Common myeloid progenitor, CD34-positive (primary cell): ENCODE results near the gene FN3K.

Experiments used
- CTCF ChIA-PET: fragments of 350-600 bp; sonication (Branson Sonifier 250); formaldehyde crosslinking; loops from one replicate; lab custom pipeline; 2021; ENCODE audit warnings: antibody characterized with exemption; lab: Charles Lee
- POLR2A ChIA-PET: fragments of 350-600 bp; sonication (Branson Sonifier 250); formaldehyde crosslinking; loops from one replicate; lab custom pipeline; 2021; ENCODE audit warnings: antibody characterized with exemption; lab: Charles Lee
- DNase-seq, 3 donors: peaks; one replicate each; pipeline versions ENCODE4 v3.0.0 to v3.0.0-alpha.2; 2013
- H3K27ac ChIP-seq, 2 experiments: 1 replicate in 1 of 2; 2 replicates in 1 of 2; pipeline ENCODE4 v1.7.0; 2013; ENCODE audit warnings: inconsistent platforms in 2 of 2, low read length in 2 of 2, mild to moderate bottlenecking in 2 of 2, low read depth in 1 of 2, moderate library complexity in 1 of 2; ENCODE audit not compliant: severe bottlenecking in 2 of 2, insufficient read depth in 1 of 2, poor library complexity in 1 of 2
- H3K27me3 ChIP-seq, 5 experiments: replicated peaks in 2 of 5; 1 replicate in 3 of 5; 2 replicates in 2 of 5; pipeline versions ENCODE4 v1.6.1 to v1.7.0; 2013; ENCODE audit warnings: low read length in 4 of 5, mild to moderate bottlenecking in 2 of 5, moderate library complexity in 2 of 5, inconsistent platforms in 1 of 5; ENCODE audit not compliant: insufficient read depth in 5 of 5, control insufficient read depth in 4 of 5
- H3K36me3 ChIP-seq, 4 experiments: 1 replicate in 2 of 4; 2 replicates in 2 of 4; pipeline versions ENCODE4 v1.6.1 to v1.7.0; 2013; ENCODE audit warnings: low read length in 3 of 4, control low read depth in 1 of 4, mild to moderate bottlenecking in 1 of 4; ENCODE audit not compliant: control insufficient read depth in 4 of 4, insufficient read depth in 4 of 4
- H3K4me1 ChIP-seq, 4 experiments: 1 replicate in 3 of 4; 2 replicates in 1 of 4; pipeline versions ENCODE4 v1.6.1 to v1.7.1; 2013; ENCODE audit warnings: low read length in 3 of 4, mild to moderate bottlenecking in 3 of 4, control low read depth in 1 of 4, inconsistent platforms in 1 of 4, moderate library complexity in 1 of 4; ENCODE audit not compliant: control insufficient read depth in 4 of 4, insufficient read depth in 4 of 4; ENCODE audit errors: control extremely low read depth in 1 of 4
- H3K4me3 ChIP-seq, 7 experiments: 1 replicate in 4 of 7; 2 replicates in 3 of 7; pipeline versions ENCODE4 v1.5.1 to v1.7.0; 2013; ENCODE audit warnings: mild to moderate bottlenecking in 7 of 7, low read length in 6 of 7, moderate library complexity in 6 of 7, inconsistent platforms in 2 of 7, low read depth in 2 of 7, control low read depth in 1 of 7; ENCODE audit not compliant: insufficient read depth in 4 of 7, control insufficient read depth in 1 of 7; ENCODE audit errors: extremely low read depth in 1 of 7
- H3K9me3 ChIP-seq, 5 experiments: 1 replicate in 4 of 5; 2 replicates in 1 of 5; pipeline versions ENCODE4 v1.6.1 to v1.7.1; 2013; ENCODE audit warnings: low read length in 4 of 5, mild to moderate bottlenecking in 2 of 5, inconsistent platforms in 1 of 5, low read depth in 1 of 5, moderate library complexity in 1 of 5; ENCODE audit not compliant: control insufficient read depth in 4 of 5, insufficient read depth in 2 of 5; ENCODE audit errors: control extremely low read depth in 1 of 5
- WGBS: methylation state at CpG from one replicate; pipeline ENCODE4 v1.1.5; 2013; ENCODE audit not compliant: insufficient coverage; 5-methylcytosine and 5-hydroxymethylcytosine counted together

FN3K gene

GRCh38 chr17:82789051-82789592 lies 53.7 kb downstream of the FN3K start:
- 96% methylated on average over 17 of the region's 19 CpGs for WGBS
- ChIA-PET CTCF (interaction anchor here (0.7 kb wide), 1 partner anchor 48 kb away, joined by 3 read pairs; no protein-coding TSS in a partner anchor), POLR2A (no interaction called here)
- no peaks in the 10 kb centered on the region for H3K9me3 ChIP-seq
- H3K36me3 ChIP-seq, result peaks cover 4 to 20% (median 16%) of the 10 kb centered on the region in 4 experiments
- DNase-seq, result no peak
- H3K4me1 ChIP-seq, result no peaks in the 10 kb centered on the region
- H3K27ac ChIP-seq, result no peak overlapping the region
- no peak overlapping the region for H3K4me3 ChIP-seq
- no peaks in the 10 kb centered on the region for H3K27me3 ChIP-seq

GRCh38 chr17:82789806-82790205 lies 54.4 kb downstream of the FN3K start:
- no peaks in the 10 kb centered on the region for H3K27me3 ChIP-seq
- no peak for DNase-seq
- POLR2A ChIA-PET, result no interaction called here
- H3K36me3 ChIP-seq, result peaks cover 4 to 16% (median 13%) of the 10 kb centered on the region in 4 experiments
- H3K4me3 ChIP-seq, result no peak overlapping the region
- no peaks in the 10 kb centered on the region for H3K4me1 ChIP-seq
- H3K27ac ChIP-seq, result no peak overlapping the region
- H3K9me3 ChIP-seq, result no peaks in the 10 kb centered on the region
- WGBS, result 98% methylated on average over 18 of the region's 18 CpGs
- CTCF ChIA-PET, result no interaction called here

GRCh38 chr17:82790391-82790790 lies 55.0 kb downstream of the FN3K start:
- H3K27ac ChIP-seq, result no peak overlapping the region
- H3K4me1 ChIP-seq, result no peaks in the 10 kb centered on the region
- H3K27me3 ChIP-seq, result no peaks in the 10 kb centered on the region
- H3K9me3 ChIP-seq, result no peaks in the 10 kb centered on the region
- ChIA-PET POLR2A (no interaction called here), CTCF (interaction anchor here (0.6 kb wide), 1 partner anchor 130 kb away, joined by 3 read pairs; no protein-coding TSS in a partner anchor)
- H3K36me3 ChIP-seq, result peaks cover 4 to 20% (median 13%) of the 10 kb centered on the region in 4 experiments
- no peak overlapping the region for H3K4me3 ChIP-seq
- DNase-seq, result no peak
- 98% methylated on average over 13 of the region's 13 CpGs for WGBS

GRCh38 chr17:82791532-82791931 lies 56.1 kb downstream of the FN3K start:
- H3K36me3 ChIP-seq, result peaks cover 4 to 26% (median 14%) of the 10 kb centered on the region in 4 experiments
- no peaks in the 10 kb centered on the region for H3K9me3 ChIP-seq
- H3K27me3 ChIP-seq, result no peaks in the 10 kb centered on the region
- ChIA-PET CTCF (no interaction called here), POLR2A (no interaction called here)
- no peaks in the 10 kb centered on the region for H3K4me1 ChIP-seq
- 96% methylated on average over 12 of the region's 12 CpGs for WGBS
- DNase-seq, result no peak
- no peak overlapping the region for H3K27ac ChIP-seq
- no peak overlapping the region for H3K4me3 ChIP-seq

- DNase-seq, result no peak
- H3K36me3 ChIP-seq, result peaks cover 4 to 26% (median 16%) of the 10 kb centered on the region in 4 experiments
- CTCF ChIA-PET, result interaction anchor here (0.9 to 1.5 kb wide), 2 partner anchors 8 to 12 kb away, joined by 3 to 4 read pairs; no protein-coding TSS in a partner anchor
- POLR2A ChIA-PET, result no interaction called here
- no peak overlapping the region for H3K27ac ChIP-seq
- no peaks in the 10 kb centered on the region for H3K9me3 ChIP-seq
- no peak overlapping the region for H3K4me3 ChIP-seq
- WGBS, result 87% methylated on average over 13 of the region's 15 CpGs
- H3K4me1 ChIP-seq, result no peaks in the 10 kb centered on the region
- no peaks in the 10 kb centered on the region for H3K27me3 ChIP-seq
Observed at GRCh38 chr17:82793974-82794630, 58.7 kb downstream of the FN3K start.

GRCh38 chr17:82794781-82795482 lies 59.5 kb downstream of the FN3K start:
- CTCF ChIA-PET, result interaction anchor here (1.5 kb wide), 2 partner anchors 7 to 13 kb away, joined by 3 to 4 read pairs; no protein-coding TSS in a partner anchor
- H3K4me3 ChIP-seq, result no peak overlapping the region
- H3K27ac ChIP-seq, result no peak overlapping the region
- no peaks in the 10 kb centered on the region for H3K4me1 ChIP-seq
- WGBS, result 97% methylated on average over 16 of the region's 18 CpGs
- no peak for DNase-seq
- peaks cover 4 to 26% (median 19%) of the 10 kb centered on the region in 4 experiments for H3K36me3 ChIP-seq
- no peaks in the 10 kb centered on the region for H3K27me3 ChIP-seq
- H3K9me3 ChIP-seq, result no peaks in the 10 kb centered on the region
- POLR2A ChIA-PET, result no interaction called here

- H3K36me3 ChIP-seq, result peaks cover 4 to 32% (median 20%) of the 10 kb centered on the region in 4 experiments
- WGBS, result 97% methylated on average over 13 of the region's 14 CpGs
- CTCF ChIA-PET, result interaction anchor here (0.5 to 1.5 kb wide), 2 partner anchors 14 to 118 kb away, joined by 3 read pairs; no protein-coding TSS in a partner anchor
- no peaks in the 10 kb centered on the region for H3K9me3 ChIP-seq
- H3K4me1 ChIP-seq, result no peaks in the 10 kb centered on the region
- DNase-seq, result no peak
- no peak overlapping the region for H3K27ac ChIP-seq
- no peak overlapping the region for H3K4me3 ChIP-seq
- POLR2A ChIA-PET, result no interaction called here
- H3K27me3 ChIP-seq, result no peaks in the 10 kb centered on the region
Observed at GRCh38 chr17:82795615-82796014, 60.2 kb downstream of the FN3K start.
